Neural cell (in vitro differentiated cells): ENCODE measurements around the gene IDS. TPM values are rescaled to one million over a fixed set of nuclear protein-coding genes. Genes with fewer than 3 reads are reported as not detected.

Source experiments
- H2AFZ ChIP-seq: fragments of 200-600, 300-800 bp; sonication (generic), shearing (Covaris generic); 2 replicates; pipeline ENCODE4 v1.6.0; 2014; ENCODE audit warnings: low read depth, mild to moderate bottlenecking, antibody characterized with exemption, low read length, moderate library complexity
- H3F3A ChIP-seq: fragments of 200-600 bp; shearing (Covaris generic); 2 replicates; pipeline ENCODE4 v1.6.1; 2016; ENCODE audit warnings: mild to moderate bottlenecking, moderate library complexity, mixed read lengths, antibody characterized with exemption, low read length; ENCODE audit not compliant: insufficient read depth, poor library complexity, severe bottlenecking
- H3K27ac ChIP-seq: fragments of 200-600, 300-800 bp; sonication (generic), shearing (Covaris generic); 2 replicates; pipeline ENCODE4 v1.5.1; 2014; ENCODE audit warnings: mild to moderate bottlenecking, low read length, moderate library complexity
- H3K27me3 ChIP-seq: fragments of 300-800, 200-600 bp; sonication (generic), shearing (Covaris generic); 2 replicates; pipeline ENCODE4 v1.6.0; 2014; ENCODE audit warnings: mild to moderate bottlenecking, low read depth, low read length, moderate library complexity; ENCODE audit not compliant: insufficient read depth
- H3K36me3 ChIP-seq: fragments of 300-800, 200-600 bp; sonication (generic), shearing (Covaris generic); 2 replicates; pipeline ENCODE4 v1.5.1; 2014; ENCODE audit warnings: mild to moderate bottlenecking, antibody characterized with exemption, low read length, moderate library complexity; ENCODE audit not compliant: insufficient read depth
- H3K4me2 ChIP-seq: fragments of 300-800, 200-600 bp; sonication (generic), shearing (Covaris generic); 2 replicates; pipeline ENCODE4 v1.6.0; 2014; ENCODE audit warnings: mild to moderate bottlenecking, low read length
- H3K4me3 ChIP-seq: fragments of 300-800, 200-600 bp; sonication (generic), shearing (Covaris generic); 2 replicates; pipeline ENCODE4 v1.5.1; 2014; ENCODE audit warnings: mild to moderate bottlenecking, low read length, moderate library complexity
- H3K79me2 ChIP-seq: fragments of 200-600 bp; shearing (Covaris generic); replicated peaks from 2 replicates; pipeline ENCODE4 v1.6.0; 2014; ENCODE audit warnings: mild to moderate bottlenecking, low read length, moderate library complexity; ENCODE audit not compliant: insufficient read depth
- H3K9ac ChIP-seq: fragments of 300-800, 200-600 bp; sonication (generic), shearing (Covaris generic); 2 replicates; pipeline ENCODE4 v1.6.1; 2016; ENCODE audit warnings: mild to moderate bottlenecking, low read length, mixed read lengths
- H3K9me2 ChIP-seq: fragments of 200-600 bp; shearing (Covaris generic); 2 replicates; pipeline ENCODE4 v1.6.1; 2016; ENCODE audit warnings: mild to moderate bottlenecking, low read length, mixed read lengths; ENCODE audit not compliant: insufficient read depth
- H3K9me3 ChIP-seq: fragments of 200-600, 300-800 bp; sonication (generic), shearing (Covaris generic); 2 replicates; pipeline ENCODE4 v1.6.1; 2016; ENCODE audit warnings: mild to moderate bottlenecking, mixed run types, low read length, moderate library complexity, mixed read lengths
- H4K20me1 ChIP-seq: fragments of 200-600 bp; shearing (Covaris generic); 2 replicates; pipeline ENCODE4 v1.6.1; 2016; ENCODE audit warnings: mild to moderate bottlenecking, mixed run types; ENCODE audit not compliant: insufficient read depth
- CTCF ChIP-seq: fragments of 450-650 bp; IDR thresholded peaks from 2 replicates; pipeline ENCODE4 v1.5.1; 2014; ENCODE audit warnings: antibody characterized with exemption, mild to moderate bottlenecking, moderate library complexity; ENCODE audit not compliant: poor library complexity, severe bottlenecking
- EP300 ChIP-seq: fragments of 450-650 bp; conservative IDR thresholded peaks from 2 replicates; pipeline ENCODE4 v1.6.1; 2014; ENCODE audit warnings: antibody characterized with exemption, mild to moderate bottlenecking, moderate library complexity; ENCODE audit not compliant: poor library complexity, severe bottlenecking
- EZH2 ChIP-seq: fragments of 200-600, 300-800 bp; shearing (Covaris generic), sonication (generic); IDR thresholded peaks from 2 replicates; pipeline ENCODE4 v1.6.1; 2014; ENCODE audit warnings: antibody characterized with exemption, low read length, borderline replicate concordance, mild to moderate bottlenecking; ENCODE audit not compliant: insufficient read depth, poor library complexity, severe bottlenecking
- MXI1 ChIP-seq: fragments of 450-650 bp; conservative IDR thresholded peaks from 2 replicates; pipeline ENCODE4 v1.6.1; 2014; ENCODE audit warnings: antibody characterized with exemption, mild to moderate bottlenecking; ENCODE audit not compliant: poor library complexity, severe bottlenecking
- POLR2AphosphoS5 ChIP-seq: IDR thresholded peaks from 2 replicates; pipeline ENCODE4 v1.6.1; 2012
- RAD21 ChIP-seq: fragments of 450-650 bp; conservative IDR thresholded peaks from 2 replicates; pipeline ENCODE4 v1.6.1; 2014; ENCODE audit warnings: antibody characterized with exemption, mild to moderate bottlenecking, moderate library complexity
- REST ChIP-seq: IDR thresholded peaks from 2 replicates; pipeline ENCODE4 v1.6.1; 2012; ENCODE audit warnings: borderline replicate concordance
- SMC3 ChIP-seq: fragments of 450-650 bp; conservative IDR thresholded peaks from 2 replicates; pipeline ENCODE4 v1.6.1; 2014; ENCODE audit warnings: antibody characterized with exemption, mild to moderate bottlenecking, moderate library complexity; ENCODE audit not compliant: poor library complexity
- TAF1 ChIP-seq: IDR thresholded peaks from 2 replicates; pipeline ENCODE4 v1.6.1; 2012; ENCODE audit warnings: low read depth
- polyA plus RNA-seq: library from polyadenylated mRNA; depleted of rRNA; stranded (reverse); fragments of >200 nt; gene quantifications from 2 replicates; pipeline ENCODE4 v1.2.3, GENCODE V29; 2014

The IDS gene
- polyA plus RNA-seq, 1 donor from 2014 or later, result 52.0 TPM

- peak within 1 kb of the TSS; percentile 92 for H3K27ac ChIP-seq
- no peaks in the 10 kb centered on the region for H3K36me3 ChIP-seq
These were observed 35.8 kb upstream of the IDS start, which contains the start of gene EOLA1 for GRCh38 chrX:149540621-149541520. Gene EOLA1 (plus strand): TSS chrX:149541012. CDS start chrX:149545631, 4,619 bp downstream.

More at GRCh38 chrX:149540621-149541520, 35.8 kb upstream of the IDS start, which contains the start of gene EOLA1:
- Histone ChIP-seq H3K79me2 (no peaks in the 10 kb centered on the region), H3K9ac (peak within 1 kb of the TSS; percentile 79), H4K20me1 (no peaks in the 10 kb centered on the region), H3K9me2 (no peaks in the 10 kb centered on the region), H3F3A (no peaks in the 10 kb centered on the region), H3K4me2 (peak within 1 kb of the TSS; percentile 59), H2AFZ (peak within 1 kb of the TSS; percentile 33), H3K4me3 (peak within 1 kb of the TSS; percentile 86), H3K27me3 (no peaks in the 10 kb centered on the region), H3K9me3 (no peaks in the 10 kb centered on the region)
- TF ChIP-seq RAD21 (peak; percentile 47), CTCF (no peak), EP300 (peak; percentile 78), POLR2AphosphoS5 (peak; percentile 81), MXI1 (peak; percentile 79), EZH2 (no peak), TAF1 (peak; percentile 47), SMC3 (peak; percentile 39), REST (no peak)
